ENCODE results near the gene EPHX1. TPM values are rescaled to one million over a fixed set of nuclear protein-coding genes. Genes with fewer than 3 reads are reported as not detected.
"Not testable (repeated sequence)": the region's sequence is repeated elsewhere in the genome, so short reads cannot be mapped to it uniquely, and the experiment has no call there.

EPHX1 gene
- total and polyA plus RNA-seq, 9 donors: 17.5 to 43.2 (median 37.9) TPM

- H3K36me3 ChIP-seq (ENCODE audit: control insufficient read depth, insufficient read depth, low read length); H3K27ac ChIP-seq (ENCODE audit: low read length); H3K9me3 ChIP-seq (replicated peaks; ENCODE audit: control insufficient read depth, low read depth, low read length); DNase-seq; H3K4me3 ChIP-seq (ENCODE audit: low read length); H3K27me3 ChIP-seq (ENCODE audit: control insufficient read depth, insufficient read depth, low read length): not testable (repeated sequence)
- 97% methylated on average over 2 of the region's 7 CpGs for WGBS (ENCODE audit: insufficient coverage)
- H3K4me1 ChIP-seq (ENCODE audit: control insufficient read depth, insufficient read depth, low read length): peaks cover 76% of the 10 kb centered on the region
Observed at GRCh38 chr1:225815090-225815489, 5.2 kb downstream of the EPHX1 start.

- H3K36me3 ChIP-seq (ENCODE audit: control insufficient read depth, insufficient read depth, low read length): peaks cover 4% of the 10 kb centered on the region
- no peaks in the 10 kb centered on the region for H3K27me3 ChIP-seq (ENCODE audit: control insufficient read depth, insufficient read depth, low read length)
- DNase-seq: peak; percentile 65
- 45% methylated on average over 10 of the region's 17 CpGs for WGBS (ENCODE audit: insufficient coverage)
- peaks cover 76% of the 10 kb centered on the region for H3K4me1 ChIP-seq (ENCODE audit: control insufficient read depth, insufficient read depth, low read length)
- no peak overlapping the region for H3K4me3 ChIP-seq (ENCODE audit: low read length)
- H3K9me3 ChIP-seq (replicated peaks; ENCODE audit: control insufficient read depth, low read depth, low read length): no peaks in the 10 kb centered on the region
- peak overlapping the region; percentile 20 for H3K27ac ChIP-seq (ENCODE audit: low read length)
Observed at GRCh38 chr1:225815526-225816178, 5.7 kb downstream of the EPHX1 start.

DNA sequence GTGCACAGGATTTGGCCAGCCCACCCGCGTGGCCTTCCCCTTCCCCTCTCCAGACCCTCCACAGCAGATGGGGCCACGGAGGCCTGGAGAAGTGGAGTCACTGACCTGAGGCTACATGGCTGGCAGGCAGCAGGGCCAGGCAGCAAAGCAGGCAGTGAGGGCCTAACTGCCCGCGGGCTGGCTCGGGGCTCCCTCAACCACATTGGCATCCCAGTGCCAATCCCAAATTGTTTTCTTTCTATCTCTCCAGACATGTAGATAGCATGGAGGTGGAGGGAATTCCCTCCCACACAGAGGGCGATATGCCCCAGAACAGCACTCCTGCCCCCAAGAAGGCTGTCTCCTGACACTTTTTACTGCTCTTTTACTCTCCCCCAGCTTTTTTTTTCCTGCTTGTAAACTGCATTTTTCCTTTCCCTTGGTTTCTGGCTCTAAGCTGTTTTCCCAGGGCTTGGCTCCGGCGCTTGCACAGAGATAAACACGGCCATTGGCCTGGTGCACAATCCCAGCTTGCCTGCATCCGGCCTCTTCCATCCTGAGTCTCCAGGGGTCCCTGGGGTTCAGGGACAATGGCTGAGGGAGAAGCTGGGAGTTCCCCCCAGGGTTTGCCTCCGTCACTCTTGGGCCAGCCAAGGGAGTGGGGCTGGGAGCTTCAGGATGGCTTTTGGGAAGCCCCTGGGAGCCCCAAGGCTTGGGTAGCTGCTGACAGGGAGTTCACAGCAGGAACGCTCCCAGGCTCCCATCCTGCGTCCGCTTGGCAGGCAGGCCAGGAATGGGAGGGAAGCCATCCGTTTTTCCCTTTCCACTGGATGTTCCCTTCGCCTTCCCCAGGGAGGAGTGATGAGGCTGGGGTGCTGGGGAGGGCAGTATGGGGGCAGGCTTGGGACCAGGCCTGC lies 7.0 kb downstream of the EPHX1 start:
- DNase-seq: peak; percentile 91
- 37% methylated on average over 5 of the region's 17 CpGs for WGBS (ENCODE audit: insufficient coverage)
- H3K4me3 ChIP-seq (ENCODE audit: low read length): no peak overlapping the region
- H3K36me3 ChIP-seq (ENCODE audit: control insufficient read depth, insufficient read depth, low read length): peaks cover 4% of the 10 kb centered on the region
- H3K4me1 ChIP-seq (ENCODE audit: control insufficient read depth, insufficient read depth, low read length): peaks cover 64% of the 10 kb centered on the region
- H3K27me3 ChIP-seq (ENCODE audit: control insufficient read depth, insufficient read depth, low read length): no peaks in the 10 kb centered on the region
- no peaks in the 10 kb centered on the region for H3K9me3 ChIP-seq (replicated peaks; ENCODE audit: control insufficient read depth, low read depth, low read length)
- peak overlapping the region; percentile 86 for H3K27ac ChIP-seq (ENCODE audit: low read length)

DNA sequence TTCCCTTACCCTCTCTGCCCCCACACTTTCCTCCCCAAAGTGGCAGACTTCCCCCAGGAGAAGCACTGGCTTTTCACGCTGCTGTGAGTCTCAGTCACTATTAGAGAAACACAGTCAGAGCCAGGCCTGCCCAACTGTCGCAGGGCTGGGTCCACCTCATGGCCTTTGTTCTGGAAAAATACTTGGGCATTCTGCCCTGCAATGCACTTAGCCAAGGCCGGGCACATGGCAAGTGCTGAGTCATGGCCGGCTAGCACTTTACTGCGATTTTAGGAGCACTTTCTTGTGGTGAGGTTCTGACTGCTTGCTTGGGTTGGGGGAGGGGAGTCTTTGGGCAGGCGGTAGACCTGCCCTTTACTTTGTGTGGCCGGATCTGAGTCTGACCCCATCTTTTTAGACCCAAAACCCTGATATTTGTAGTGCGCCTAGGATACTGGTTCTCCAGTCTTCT lies 7.7 kb downstream of the EPHX1 start:
- peak; percentile 74 for DNase-seq
- H3K4me1 ChIP-seq (ENCODE audit: control insufficient read depth, insufficient read depth, low read length): peaks cover 57% of the 10 kb centered on the region
- H3K27me3 ChIP-seq (ENCODE audit: control insufficient read depth, insufficient read depth, low read length): no peaks in the 10 kb centered on the region
- no peaks in the 10 kb centered on the region for H3K9me3 ChIP-seq (replicated peaks; ENCODE audit: control insufficient read depth, low read depth, low read length)
- peak overlapping the region; percentile 86 for H3K27ac ChIP-seq (ENCODE audit: low read length)
- WGBS (ENCODE audit: insufficient coverage): 35% methylated on average over 4 of the region's 8 CpGs
- H3K4me3 ChIP-seq (ENCODE audit: low read length): no peak overlapping the region
- peaks cover 6% of the 10 kb centered on the region for H3K36me3 ChIP-seq (ENCODE audit: control insufficient read depth, insufficient read depth, low read length)

- Histone ChIP-seq H3K4me3 (ENCODE audit: low read length) (no peak overlapping the region), H3K27ac (ENCODE audit: low read length) (peak overlapping the region; percentile 8), H3K4me1 (ENCODE audit: control insufficient read depth, insufficient read depth, low read length) (peaks cover 51% of the 10 kb centered on the region), H3K36me3 (ENCODE audit: control insufficient read depth, insufficient read depth, low read length) (peaks cover 11% of the 10 kb centered on the region), H3K9me3 (replicated peaks; ENCODE audit: control insufficient read depth, low read depth, low read length) (no peaks in the 10 kb centered on the region), H3K27me3 (ENCODE audit: control insufficient read depth, insufficient read depth, low read length) (peaks cover 2% of the 10 kb centered on the region)
- no peak for DNase-seq
- 65% methylated on average over 4 of the region's 7 CpGs for WGBS (ENCODE audit: insufficient coverage)
Observed at GRCh38 chr1:225818229-225818628, 8.3 kb downstream of the EPHX1 start.

DNA sequence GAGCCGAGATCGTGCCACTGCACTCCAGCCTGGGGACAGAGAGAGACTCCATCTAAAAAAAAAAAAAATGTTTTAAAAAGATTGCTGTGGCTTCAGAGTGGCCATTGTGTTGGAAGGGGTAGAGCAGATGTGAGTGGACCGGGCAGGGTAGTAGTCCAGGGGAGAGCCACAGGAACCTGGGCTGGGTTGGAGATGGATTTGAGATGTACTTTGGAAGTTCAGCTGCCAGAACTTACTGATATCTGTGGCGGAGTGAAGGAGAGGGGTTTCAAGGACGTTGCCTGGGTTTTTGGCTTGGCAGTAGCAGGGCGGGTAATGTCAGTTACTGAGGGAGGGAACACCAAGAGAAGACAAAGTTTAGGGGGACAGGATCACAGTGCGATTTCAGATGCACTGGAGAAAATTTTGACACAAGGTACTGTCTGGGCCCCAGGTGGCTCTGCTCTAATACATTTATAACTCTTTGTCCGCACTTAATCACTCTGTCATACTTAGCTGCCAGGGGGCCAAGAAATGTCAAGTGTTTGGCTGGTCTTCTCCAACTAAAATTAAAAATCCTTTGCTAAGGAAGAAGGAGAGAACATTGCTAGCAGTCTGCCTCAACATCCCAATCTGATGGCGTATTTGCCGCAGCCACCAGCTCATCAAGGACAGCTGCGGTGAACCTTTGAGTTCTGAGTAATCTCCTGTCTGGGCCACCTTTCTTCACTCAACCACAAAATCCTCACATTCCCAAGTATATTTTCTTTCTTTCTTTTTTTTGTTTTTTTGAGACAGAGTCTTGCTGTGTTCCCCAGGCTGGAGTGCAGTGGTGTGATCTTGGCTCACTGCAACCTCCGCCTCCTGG lies 9.6 kb downstream of the EPHX1 start:
- H3K27me3 ChIP-seq (ENCODE audit: control insufficient read depth, insufficient read depth, low read length): peaks cover 2% of the 10 kb centered on the region
- WGBS (ENCODE audit: insufficient coverage): 78% methylated on average over 5 of the region's 12 CpGs
- peaks cover 10% of the 10 kb centered on the region for H3K36me3 ChIP-seq (ENCODE audit: control insufficient read depth, insufficient read depth, low read length)
- no peaks in the 10 kb centered on the region for H3K9me3 ChIP-seq (replicated peaks; ENCODE audit: control insufficient read depth, low read depth, low read length)
- no peak overlapping the region for H3K27ac ChIP-seq (ENCODE audit: low read length)
- DNase-seq: no peak
- peaks cover 50% of the 10 kb centered on the region for H3K4me1 ChIP-seq (ENCODE audit: control insufficient read depth, insufficient read depth, low read length)
- H3K4me3 ChIP-seq (ENCODE audit: low read length): no peak overlapping the region

- Histone ChIP-seq H3K27me3 (ENCODE audit: control insufficient read depth, insufficient read depth, low read length) (peaks cover 2% of the 10 kb centered on the region), H3K9me3 (replicated peaks; ENCODE audit: control insufficient read depth, low read depth, low read length) (no peaks in the 10 kb centered on the region), H3K4me3 (ENCODE audit: low read length) (no peak overlapping the region), H3K27ac (ENCODE audit: low read length) (no peak overlapping the region), H3K36me3 (ENCODE audit: control insufficient read depth, insufficient read depth, low read length) (peaks cover 9% of the 10 kb centered on the region), H3K4me1 (ENCODE audit: control insufficient read depth, insufficient read depth, low read length) (peaks cover 53% of the 10 kb centered on the region)
- 100% methylated on average over 1 of the region's 5 CpGs for WGBS (ENCODE audit: insufficient coverage)
- DNase-seq: no peak
Observed at GRCh38 chr1:225820522-225821120, 10.7 kb downstream of the EPHX1 start.

DNA sequence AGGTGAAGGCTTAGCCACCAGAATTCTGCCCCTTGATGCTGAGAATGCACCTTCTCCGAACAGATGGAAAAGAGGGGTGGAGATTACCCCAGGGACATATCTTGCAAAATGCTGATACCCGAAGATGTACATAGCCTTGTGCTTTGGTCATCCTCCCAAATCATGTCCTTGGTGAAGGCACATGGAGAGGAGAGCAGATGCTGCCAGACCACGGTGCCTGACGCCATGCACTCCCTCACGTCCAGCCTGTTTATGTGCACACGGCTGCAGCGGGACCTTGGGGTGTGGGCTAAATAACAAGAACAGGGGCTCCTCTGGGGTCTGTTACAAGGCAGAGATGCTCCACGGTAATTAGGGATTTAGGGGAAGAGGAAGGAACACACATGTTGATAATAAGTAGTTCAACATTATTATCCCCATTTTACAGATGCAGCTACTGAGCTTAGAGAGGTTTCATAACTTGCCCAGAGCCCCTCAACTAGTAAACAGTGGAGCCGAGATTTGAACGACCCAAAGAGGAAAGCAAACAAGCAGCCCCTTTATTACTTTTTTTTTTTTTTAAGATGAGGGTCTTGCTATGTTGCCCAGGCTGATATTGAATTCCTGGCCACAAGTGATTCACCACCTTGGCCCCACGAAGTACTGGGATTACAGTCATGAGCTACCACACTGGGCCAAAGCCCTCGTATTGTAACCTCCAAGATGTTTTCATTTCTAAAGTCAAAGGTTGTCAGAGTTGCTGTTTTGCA lies 12.9 kb downstream of the EPHX1 start:
- Histone ChIP-seq H3K9me3 (replicated peaks; ENCODE audit: control insufficient read depth, low read depth, low read length) (no peaks in the 10 kb centered on the region), H3K27ac (ENCODE audit: low read length) (no peak overlapping the region), H3K27me3 (ENCODE audit: control insufficient read depth, insufficient read depth, low read length) (peaks cover 2% of the 10 kb centered on the region), H3K4me3 (ENCODE audit: low read length) (no peak overlapping the region), H3K4me1 (ENCODE audit: control insufficient read depth, insufficient read depth, low read length) (peaks cover 54% of the 10 kb centered on the region), H3K36me3 (ENCODE audit: control insufficient read depth, insufficient read depth, low read length) (peaks cover 9% of the 10 kb centered on the region)
- 17% methylated on average over 1 of the region's 12 CpGs for WGBS (ENCODE audit: insufficient coverage)
- no peak for DNase-seq

- peaks cover 12% of the 10 kb centered on the region for H3K36me3 ChIP-seq (ENCODE audit: control insufficient read depth, insufficient read depth, low read length)
- DNase-seq: no peak
- peaks cover 2% of the 10 kb centered on the region for H3K27me3 ChIP-seq (ENCODE audit: control insufficient read depth, insufficient read depth, low read length)
- H3K9me3 ChIP-seq (replicated peaks; ENCODE audit: control insufficient read depth, low read depth, low read length): no peaks in the 10 kb centered on the region
- 71% methylated on average over 7 of the region's 12 CpGs for WGBS (ENCODE audit: insufficient coverage)
- peaks cover 50% of the 10 kb centered on the region for H3K4me1 ChIP-seq (ENCODE audit: control insufficient read depth, insufficient read depth, low read length)
- no peak overlapping the region for H3K27ac ChIP-seq (ENCODE audit: low read length)
- H3K4me3 ChIP-seq (ENCODE audit: low read length): no peak overlapping the region
Observed at GRCh38 chr1:225823811-225824261, 13.9 kb downstream of the EPHX1 start.
